ENCODE results near the gene TMEM139.

TMEM139 gene

DNA sequence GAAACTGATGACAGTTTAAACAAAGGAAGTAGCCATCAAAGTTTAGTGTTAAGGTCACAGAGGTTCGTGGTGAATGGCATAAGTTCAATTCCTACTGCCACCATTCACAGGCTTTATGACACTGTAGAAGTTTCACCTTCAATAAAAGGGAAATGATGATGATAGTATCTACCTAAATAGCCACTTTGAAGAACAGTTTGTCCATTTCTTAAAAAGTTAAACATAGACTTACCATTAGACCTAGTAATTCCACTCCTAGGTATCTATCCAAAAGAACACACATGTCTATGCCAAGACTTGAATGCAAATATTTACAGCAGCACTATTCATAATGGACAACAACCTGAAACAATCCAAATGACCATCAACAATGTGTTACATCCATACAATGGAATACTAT lies 40.4 kb upstream of the TMEM139 start:
- Histone ChIP-seq H3K27me3 (no peaks in the 10 kb centered on the region), H3K9me3 (no peaks in the 10 kb centered on the region), H3K27ac (no peak overlapping the region), H3K4me3 (ENCODE audit: low read depth in 1 of 2, low read length in 1 of 2) (no peak overlapping the region), H3K36me3 (no peaks in the 10 kb centered on the region), H3K4me1 (ENCODE audit: control insufficient read depth in 1 of 2, insufficient read depth in 1 of 2, low read depth in 1 of 2, low read length in 1 of 2) (peaks cover 46 to 53% of the 10 kb centered on the region in 2 experiments)
- TF ChIP-seq, protein P1, sequence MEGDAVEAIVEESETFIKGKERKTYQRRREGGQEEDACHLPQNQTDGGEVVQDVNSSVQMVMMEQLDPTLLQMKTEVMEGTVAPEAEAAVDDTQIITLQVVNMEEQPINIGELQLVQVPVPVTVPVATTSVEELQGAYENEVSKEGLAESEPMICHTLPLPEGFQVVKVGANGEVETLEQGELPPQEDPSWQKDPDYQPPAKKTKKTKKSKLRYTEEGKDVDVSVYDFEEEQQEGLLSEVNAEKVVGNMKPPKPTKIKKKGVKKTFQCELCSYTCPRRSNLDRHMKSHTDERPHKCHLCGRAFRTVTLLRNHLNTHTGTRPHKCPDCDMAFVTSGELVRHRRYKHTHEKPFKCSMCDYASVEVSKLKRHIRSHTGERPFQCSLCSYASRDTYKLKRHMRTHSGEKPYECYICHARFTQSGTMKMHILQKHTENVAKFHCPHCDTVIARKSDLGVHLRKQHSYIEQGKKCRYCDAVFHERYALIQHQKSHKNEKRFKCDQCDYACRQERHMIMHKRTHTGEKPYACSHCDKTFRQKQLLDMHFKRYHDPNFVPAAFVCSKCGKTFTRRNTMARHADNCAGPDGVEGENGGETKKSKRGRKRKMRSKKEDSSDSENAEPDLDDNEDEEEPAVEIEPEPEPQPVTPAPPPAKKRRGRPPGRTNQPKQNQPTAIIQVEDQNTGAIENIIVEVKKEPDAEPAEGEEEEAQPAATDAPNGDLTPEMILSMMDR (IDR thresholded peaks at IDR 0.05): no peak

- H3K36me3 ChIP-seq: no peaks in the 10 kb centered on the region
- TF ChIP-seq, protein P1 (IDR thresholded peaks at IDR 0.05): no peak
- H3K27me3 ChIP-seq: no peaks in the 10 kb centered on the region
- no peak overlapping the region for H3K4me3 ChIP-seq (ENCODE audit: low read depth in 1 of 2, low read length in 1 of 2)
- H3K9me3 ChIP-seq: no peaks in the 10 kb centered on the region
- H3K4me1 ChIP-seq (ENCODE audit: control insufficient read depth in 1 of 2, insufficient read depth in 1 of 2, low read depth in 1 of 2, low read length in 1 of 2): peaks cover 38 to 46% of the 10 kb centered on the region in 2 experiments
- H3K27ac ChIP-seq: peak overlapping the region; percentile 37
Measured at GRCh38 chr7:143245123-143245522, 39.6 kb upstream of the TMEM139 start.

GRCh38 chr7:143247372-143247771 lies 37.4 kb upstream of the TMEM139 start:
- Histone ChIP-seq H3K36me3 (no peaks in the 10 kb centered on the region), H3K4me3 (ENCODE audit: low read depth in 1 of 2, low read length in 1 of 2) (no peak overlapping the region), H3K27ac (no peak overlapping the region), H3K4me1 (ENCODE audit: control insufficient read depth in 1 of 2, insufficient read depth in 1 of 2, low read depth in 1 of 2, low read length in 1 of 2) (peaks cover 29 to 50% of the 10 kb centered on the region in 2 experiments), H3K27me3 (no peaks in the 10 kb centered on the region), H3K9me3 (no peaks in the 10 kb centered on the region)
- TF ChIP-seq, protein P1 (IDR thresholded peaks at IDR 0.05): no peak

GRCh38 chr7:143248761-143249354 lies 35.9 kb upstream of the TMEM139 start:
- Histone ChIP-seq H3K27me3 (no peaks in the 10 kb centered on the region), H3K4me3 (ENCODE audit: low read depth in 1 of 2, low read length in 1 of 2) (no peak overlapping the region), H3K4me1 (ENCODE audit: control insufficient read depth in 1 of 2, insufficient read depth in 1 of 2, low read depth in 1 of 2, low read length in 1 of 2) (peaks cover 29 to 50% of the 10 kb centered on the region in 2 experiments), H3K27ac (no peak overlapping the region), H3K9me3 (no peaks in the 10 kb centered on the region), H3K36me3 (no peaks in the 10 kb centered on the region)
- TF ChIP-seq, protein P1 (IDR thresholded peaks at IDR 0.05): no peak

DNA sequence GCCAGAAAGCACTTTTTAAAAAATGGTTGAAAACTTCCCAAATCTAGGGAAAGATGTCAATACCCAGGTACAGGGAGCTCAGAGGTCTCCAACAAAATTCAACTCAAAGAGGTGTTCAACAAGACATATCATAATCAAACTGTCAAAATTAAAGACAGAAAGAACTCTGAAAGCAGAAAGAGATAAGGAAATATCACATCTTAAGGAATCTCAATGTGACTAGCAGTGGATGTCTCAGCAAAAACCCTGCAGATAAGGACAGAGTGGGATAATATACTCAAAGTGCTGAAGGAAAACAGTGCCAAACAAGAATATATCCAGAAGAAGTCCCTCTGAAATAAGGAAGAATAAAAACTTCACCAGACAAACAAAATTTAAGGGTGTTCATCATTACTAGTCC lies 34.6 kb upstream of the TMEM139 start:
- TF ChIP-seq, protein P1 (IDR thresholded peaks at IDR 0.05): no peak
- no peaks in the 10 kb centered on the region for H3K27me3 ChIP-seq
- no peaks in the 10 kb centered on the region for H3K9me3 ChIP-seq
- no peak overlapping the region for H3K27ac ChIP-seq
- H3K36me3 ChIP-seq: no peaks in the 10 kb centered on the region
- H3K4me1 ChIP-seq (ENCODE audit: control insufficient read depth in 1 of 2, insufficient read depth in 1 of 2, low read depth in 1 of 2, low read length in 1 of 2): peaks cover 21 to 39% of the 10 kb centered on the region in 2 experiments
- H3K4me3 ChIP-seq (ENCODE audit: low read depth in 1 of 2, low read length in 1 of 2): no peak overlapping the region

Data from neutrophil (primary cell).